ENCODE data around the gene HPCAL4. TPM values are rescaled to one million over a fixed set of nuclear protein-coding genes. Genes with fewer than 3 reads are reported as not detected.

Gene HPCAL4
- total RNA-seq, 2 donors from 2014 or later = 0.66 to 9.1 TPM

DNA sequence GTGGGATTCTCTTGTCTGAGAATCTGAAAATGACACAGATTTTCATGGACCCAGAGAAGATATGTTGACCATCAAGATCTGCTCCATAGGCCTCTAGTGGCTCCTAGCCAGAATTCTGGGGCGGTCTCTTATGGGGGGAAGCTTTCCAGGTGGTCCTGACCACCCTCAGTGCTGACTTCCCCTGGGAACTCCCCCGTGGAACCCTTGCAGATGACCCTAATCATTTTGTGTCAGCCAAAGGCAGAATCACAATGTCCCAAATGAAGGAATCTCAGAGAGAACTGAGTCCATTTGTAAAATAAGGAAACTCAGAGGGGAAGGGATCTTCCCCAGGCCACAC lies 55.4 kb downstream of the HPCAL4 start:
- Histone ChIP-seq H3K9me3 (no peaks in the 10 kb centered on the region), H3K4me1 (peaks cover 74% of the 10 kb centered on the region), H3K4me3 (no peak overlapping the region), H3K27me3 (no peaks in the 10 kb centered on the region), H3K27ac (peak overlapping the region; percentile 77 to 90 (median 87)), H3K36me3 (replicated peaks in 1 of 2; ENCODE audit: insufficient read depth in 1 of 2, low read depth in 2 of 2) (peaks cover 1 to 3% of the 10 kb centered on the region in 2 donors)
- intact Hi-C loops (cut with DNase I) = no loop called here
- DNase-seq (no peak), ATAC-seq (no peak)
- WGBS, 2 donors = 49 to 50% methylated on average over 2 of the region's 2 CpGs
- TF ChIP-seq POLR2A (IDR thresholded peaks at IDR 0.05) = no peak
- TF ChIP-seq CTCF (IDR thresholded peaks at IDR 0.05) = no peak

DNA sequence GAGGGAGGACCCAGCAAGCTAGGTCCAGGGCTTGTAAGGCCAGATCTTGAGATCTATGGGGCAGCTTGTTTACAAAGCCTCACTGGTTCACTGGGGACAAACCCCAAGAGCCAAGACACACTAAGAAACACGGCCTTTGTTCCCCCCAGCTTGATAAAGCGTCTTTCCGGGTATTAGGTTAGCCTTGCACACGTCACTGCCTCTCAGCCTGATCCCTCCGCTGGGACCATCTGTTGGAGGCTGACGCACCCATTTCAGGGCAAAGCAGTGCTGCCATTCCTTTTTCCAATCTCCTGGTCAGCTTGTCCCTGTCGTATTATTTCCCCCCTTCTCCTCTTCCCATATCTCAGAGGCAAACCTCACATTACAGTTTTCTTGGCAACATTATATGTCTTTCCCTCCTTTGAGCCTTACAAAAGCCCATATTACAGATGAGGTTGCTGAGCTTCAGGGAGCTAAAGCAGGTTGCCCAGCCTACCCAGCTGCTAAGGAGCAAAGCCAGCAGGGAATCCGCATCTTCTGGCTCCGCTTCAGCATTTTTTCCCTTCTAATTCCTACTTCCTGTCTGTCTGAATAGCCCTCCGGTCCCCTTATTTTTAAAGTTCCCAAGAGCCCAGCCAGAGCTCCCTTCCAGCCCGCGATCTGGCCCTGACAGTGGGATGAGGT lies 55.9 kb downstream of the HPCAL4 start:
- Histone ChIP-seq H3K36me3 (replicated peaks in 1 of 2; ENCODE audit: insufficient read depth in 1 of 2, low read depth in 2 of 2) (peaks cover 4 to 8% of the 10 kb centered on the region in 2 donors), H3K9me3 (no peaks in the 10 kb centered on the region), H3K4me1 (peaks cover 69% of the 10 kb centered on the region), H3K27me3 (no peaks in the 10 kb centered on the region), H3K27ac (peak overlapping the region; percentile 77 to 90 (median 87)), H3K4me3 (no peak overlapping the region)
- 27 to 35% methylated on average over 12 of the region's 12 CpGs for WGBS, 2 donors
- no peak for TF ChIP-seq CTCF (IDR thresholded peaks at IDR 0.05)
- peak in 2 of 3 donors; percentile 54 to 76 for TF ChIP-seq POLR2A (IDR thresholded peaks at IDR 0.05)
- ATAC-seq (peak; percentile 47), DNase-seq (peak; percentile 67 to 86 (median 74))
- intact Hi-C loops (cut with DNase I) = no loop called here

DNA sequence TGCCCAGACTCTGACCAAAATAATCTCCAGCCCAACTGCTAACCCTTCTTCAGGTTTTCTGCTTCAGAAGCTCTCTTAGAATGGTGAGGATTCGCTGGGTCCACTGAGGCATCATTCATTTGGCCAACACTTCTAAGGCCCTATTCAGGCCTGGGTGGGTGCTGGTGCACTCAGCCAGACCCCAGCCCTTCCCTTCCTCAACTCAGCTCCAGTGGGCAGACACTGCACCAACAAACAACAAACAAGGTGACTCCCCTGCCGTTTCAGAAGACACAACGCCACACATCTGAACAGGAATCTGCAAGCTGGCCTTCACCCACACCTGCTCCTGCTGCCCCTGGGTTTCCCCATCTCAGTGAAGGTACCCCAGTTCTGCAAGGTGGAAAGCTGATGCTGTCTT lies 57.8 kb downstream of the HPCAL4 start:
- ATAC-seq = no peak
- Histone ChIP-seq H3K36me3 (replicated peaks in 1 of 2; ENCODE audit: insufficient read depth in 1 of 2, low read depth in 2 of 2) (peaks cover 9 to 11% of the 10 kb centered on the region in 2 donors), H3K4me1 (peaks cover 64% of the 10 kb centered on the region), H3K27ac (peak overlapping the region; percentile 65 to 90 (median 87)), H3K9me3 (no peaks in the 10 kb centered on the region), H3K27me3 (no peaks in the 10 kb centered on the region), H3K4me3 (no peak overlapping the region)
- DNase-seq = no peak
- TF ChIP-seq POLR2A (IDR thresholded peaks at IDR 0.05) (no peak), CTCF (IDR thresholded peaks at IDR 0.05) (no peak)
- WGBS, 2 donors = 46 to 52% methylated on average over 3 of the region's 3 CpGs
- intact Hi-C loops (cut with DNase I) = no loop called here

DNA sequence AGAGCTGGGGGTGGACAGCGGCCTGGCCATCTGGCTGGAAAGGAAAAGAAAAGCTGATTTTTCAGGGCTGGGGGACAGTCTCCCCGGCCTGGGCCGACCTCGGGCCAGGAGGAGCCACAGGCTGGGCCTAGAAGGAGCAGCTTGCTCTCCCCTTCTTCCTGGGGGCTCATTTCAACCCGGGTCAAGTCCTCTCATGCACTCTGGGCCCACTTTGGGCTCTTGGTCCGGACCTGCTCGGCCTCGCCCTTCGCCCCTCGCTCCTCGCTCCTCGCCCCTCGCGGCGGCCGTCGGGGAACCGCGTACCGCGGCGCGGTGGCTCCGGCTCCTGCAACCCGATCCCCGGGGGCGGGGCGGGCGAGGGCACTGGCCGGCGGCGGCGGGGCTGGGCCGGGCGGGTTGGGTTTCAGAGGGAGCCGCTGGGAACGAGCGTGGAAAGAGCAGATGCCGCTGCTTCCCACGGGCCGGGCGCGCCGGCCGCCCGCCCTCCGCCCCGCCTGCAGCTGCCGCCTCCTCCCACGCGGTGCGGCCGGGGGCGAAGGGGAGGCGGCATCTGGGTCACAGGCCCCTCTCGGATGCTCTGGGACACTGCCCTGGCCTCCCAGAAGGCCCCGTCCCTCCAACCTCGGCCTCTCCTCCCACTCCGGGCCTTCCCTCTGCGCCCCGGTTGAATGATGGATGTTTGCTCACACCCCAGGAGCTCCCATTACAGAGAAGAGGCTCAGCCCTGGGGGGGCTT lies 58.4 kb downstream of the HPCAL4 start:
- Histone ChIP-seq H3K27ac (peak overlapping the region in 3 of 4 donors; percentile 84 to 90 (median 90)), H3K36me3 (replicated peaks in 1 of 2; ENCODE audit: insufficient read depth in 1 of 2, low read depth in 2 of 2) (peaks cover 9 to 11% of the 10 kb centered on the region in 2 donors), H3K4me1 (peaks cover 64% of the 10 kb centered on the region), H3K9me3 (no peaks in the 10 kb centered on the region), H3K4me3 (no peak overlapping the region), H3K27me3 (no peaks in the 10 kb centered on the region)
- DNase-seq = peak; percentile 86 to 92 (median 87)
- TF ChIP-seq POLR2A (IDR thresholded peaks at IDR 0.05) (no peak), CTCF (IDR thresholded peaks at IDR 0.05) (no peak)
- intact Hi-C loops (cut with DNase I) = no loop called here
- peak; percentile 86 for ATAC-seq
- WGBS, 2 donors = 5 to 43% methylated on average over 3 to 61 of the region's 61 CpGs

All from body of pancreas (tissue), 4 donors.